Measurements from ENCODE around the gene HRH2.
A peak's percentile ranks its signal among the peaks of the same experiment; 100 is the strongest.
"Not testable (repeated sequence)": the region's sequence is repeated elsewhere in the genome, so short reads cannot be mapped to it uniquely, and the experiment has no call there.

HRH2 gene

DNA sequence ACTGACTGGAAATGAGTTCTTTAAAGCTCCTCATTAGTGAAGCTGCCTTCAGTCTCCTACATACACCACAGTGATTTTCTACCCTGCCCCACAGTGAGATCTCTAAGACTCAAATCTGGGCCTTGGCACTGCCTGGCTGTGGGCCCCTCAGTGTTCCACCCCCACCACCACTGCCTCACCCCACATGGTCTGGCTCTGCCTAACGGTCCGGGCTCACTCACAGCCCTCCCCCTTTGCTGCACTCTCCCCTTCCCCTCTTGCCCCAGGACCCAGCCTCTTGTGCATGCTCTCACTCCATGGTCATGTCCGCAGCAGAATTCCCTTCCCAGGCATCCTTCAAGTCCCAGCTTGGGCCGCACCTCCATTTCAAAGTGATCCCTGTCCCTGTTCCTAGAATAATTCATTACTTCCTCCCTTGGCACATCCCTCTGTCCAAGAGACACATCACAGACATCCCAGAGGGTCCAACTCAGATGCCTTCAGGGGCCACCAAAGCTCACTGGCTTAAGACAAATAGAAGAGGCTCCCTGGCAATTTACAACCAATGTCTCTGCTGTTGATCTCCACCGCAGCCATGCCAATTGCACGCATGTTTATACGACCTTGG, 56.7 kb downstream of the HRH2 start:
- DNase-seq (ENCODE audit: low read depth): no peak

GRCh38 chr5:175715627-175716522, 58.0 kb downstream of the HRH2 start:
- DNase-seq (ENCODE audit: low read depth): no peak

GRCh38 chr5:175717837-175718236, 60.0 kb downstream of the HRH2 start:
- no peak for DNase-seq (ENCODE audit: low read depth)

DNA sequence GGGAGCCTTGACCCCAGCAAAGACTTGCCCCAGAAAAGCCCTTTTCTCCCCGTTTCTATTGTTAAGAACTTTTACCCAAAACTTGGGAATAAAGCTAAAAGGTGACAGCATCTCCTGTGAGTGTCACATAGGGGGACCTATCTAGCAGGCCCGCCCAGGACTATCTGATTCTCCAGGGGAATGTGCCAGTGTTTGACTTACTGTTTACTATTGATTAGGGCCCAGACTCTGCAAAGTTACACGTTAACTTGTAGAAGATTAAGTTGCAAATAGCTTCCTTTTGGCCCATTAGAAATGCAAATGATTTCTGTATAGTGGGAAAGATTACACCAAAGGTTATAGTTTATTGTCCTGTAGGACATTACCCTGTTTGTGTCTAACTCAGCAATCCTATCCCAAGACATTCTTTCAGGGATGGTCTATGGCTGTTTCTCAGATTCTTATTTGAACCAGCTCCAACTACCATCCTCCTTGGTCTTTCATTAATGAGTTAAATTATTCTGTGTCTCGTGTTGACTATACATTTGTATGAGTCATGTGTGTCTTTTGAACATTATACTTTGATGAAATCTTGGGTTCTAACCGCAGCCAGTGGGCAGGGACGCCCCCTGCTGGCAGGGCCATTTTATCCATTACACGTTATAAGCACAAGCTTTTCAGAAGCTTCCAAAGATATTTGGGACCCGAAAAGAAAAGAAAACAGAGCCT, 60.7 kb downstream of the HRH2 start:
- no peak for DNase-seq (ENCODE audit: low read depth)

- DNase-seq (ENCODE audit: low read depth): not testable (repeated sequence)
Observed at GRCh38 chr5:175719109-175719432, 61.2 kb downstream of the HRH2 start.

GRCh38 chr5:175724314-175725275, 66.7 kb downstream of the HRH2 start:
- no peak for DNase-seq (ENCODE audit: low read depth)

DNA sequence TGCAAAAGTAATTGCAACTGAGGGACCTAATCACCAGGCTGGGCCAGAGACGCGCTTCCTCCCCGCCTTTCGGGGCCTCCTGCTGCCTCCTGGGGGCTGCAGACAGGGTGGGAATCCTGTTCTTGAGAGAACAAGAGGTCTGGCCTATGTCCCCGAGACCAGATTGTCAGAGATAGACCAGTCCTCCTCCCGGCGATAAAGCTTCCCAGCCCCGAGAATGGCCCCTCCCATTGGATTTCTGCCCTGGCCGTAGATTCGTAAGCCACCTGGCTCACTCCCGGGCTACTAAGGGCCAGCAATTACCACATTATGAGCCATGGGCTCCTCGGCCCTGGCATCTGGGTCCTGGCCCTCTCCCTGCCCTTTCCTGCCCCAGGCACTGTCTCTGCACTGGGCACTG, 70.4 kb downstream of the HRH2 start:
- DNase-seq (ENCODE audit: low read depth): no peak

GRCh38 chr5:175728885-175729828, 71.3 kb downstream of the HRH2 start:
- no peak for DNase-seq (ENCODE audit: low read depth)

DNA sequence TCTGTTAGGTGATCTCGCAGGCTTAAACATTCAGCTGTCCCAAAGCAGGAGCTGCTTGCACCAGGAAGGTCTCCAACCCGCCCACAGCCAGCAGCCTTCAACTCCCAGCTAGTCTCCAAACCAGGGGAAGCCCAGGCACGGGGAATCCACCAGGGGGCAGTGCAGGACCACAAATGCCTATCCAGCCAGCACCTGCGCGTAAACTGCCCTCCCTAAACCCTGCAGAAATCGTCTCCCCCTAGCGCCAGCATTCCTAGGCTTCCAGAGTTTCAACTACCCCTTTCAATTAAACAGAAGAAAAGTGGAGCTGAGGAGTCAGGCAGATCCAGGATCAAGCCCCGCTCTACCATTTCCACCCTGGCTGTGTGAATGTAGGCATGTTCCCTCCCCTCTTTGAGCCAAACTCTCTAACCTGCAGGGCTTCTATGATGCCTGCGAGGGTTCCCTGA, 72.0 kb downstream of the HRH2 start:
- peak; percentile 20 for DNase-seq (ENCODE audit: low read depth)

GRCh38 chr5:175731172-175731571, 73.3 kb downstream of the HRH2 start:
- no peak for DNase-seq (ENCODE audit: low read depth)

DNA sequence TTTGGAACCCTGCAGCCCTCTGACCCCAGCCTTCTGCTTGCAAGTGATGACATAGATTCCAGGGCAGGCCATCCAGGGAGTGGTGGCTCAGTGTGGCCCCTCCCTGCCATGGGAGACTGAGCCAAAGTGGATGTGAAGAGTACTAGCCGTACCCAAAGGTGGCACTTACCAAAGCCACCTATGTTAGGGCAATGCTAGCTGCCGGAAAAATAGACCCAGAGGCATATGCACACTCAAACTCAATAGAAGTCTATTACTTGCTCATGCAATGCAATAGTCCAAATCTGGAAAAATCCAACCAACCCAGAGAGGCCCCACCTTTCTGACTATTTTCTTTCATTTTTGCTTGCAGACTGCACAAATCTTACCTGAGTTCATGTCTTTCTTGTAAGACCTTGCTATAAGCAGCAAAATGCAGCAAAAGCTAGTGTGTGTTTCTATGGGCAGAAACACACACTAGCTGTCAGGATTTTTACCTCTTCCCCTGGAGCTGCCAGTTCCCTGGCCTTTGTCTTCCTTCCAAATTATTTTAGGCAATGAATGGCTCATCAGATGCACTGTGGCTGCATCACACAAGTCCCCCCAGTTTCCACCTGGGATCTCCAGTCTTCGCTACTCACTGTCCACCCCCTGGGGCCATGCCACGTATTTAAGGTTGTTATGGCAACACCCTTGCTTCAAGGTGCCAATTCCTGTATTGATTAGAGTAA, 74.0 kb downstream of the HRH2 start:
- DNase-seq (ENCODE audit: low read depth): no peak

DNA sequence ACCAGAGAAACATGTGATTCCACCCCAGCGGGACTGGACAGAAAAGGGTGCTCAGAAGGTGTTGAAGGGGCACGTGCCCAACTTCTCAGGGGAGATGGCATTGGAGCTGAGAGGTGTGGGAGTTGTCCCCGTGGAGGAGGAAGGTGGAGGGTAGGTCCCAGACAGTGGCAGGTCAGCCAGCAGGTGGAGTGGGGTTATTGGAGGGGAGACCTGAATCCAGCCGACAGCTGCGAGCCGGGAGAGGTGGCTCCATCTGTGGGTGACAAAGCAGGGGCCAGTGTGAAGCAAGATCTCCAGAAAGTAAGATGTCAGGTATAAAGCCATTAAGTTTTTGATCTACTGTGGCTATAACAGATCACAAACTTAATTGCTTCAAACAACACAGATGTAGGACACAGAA, 75.1 kb downstream of the HRH2 start:
- no peak for DNase-seq (ENCODE audit: low read depth)

DNA sequence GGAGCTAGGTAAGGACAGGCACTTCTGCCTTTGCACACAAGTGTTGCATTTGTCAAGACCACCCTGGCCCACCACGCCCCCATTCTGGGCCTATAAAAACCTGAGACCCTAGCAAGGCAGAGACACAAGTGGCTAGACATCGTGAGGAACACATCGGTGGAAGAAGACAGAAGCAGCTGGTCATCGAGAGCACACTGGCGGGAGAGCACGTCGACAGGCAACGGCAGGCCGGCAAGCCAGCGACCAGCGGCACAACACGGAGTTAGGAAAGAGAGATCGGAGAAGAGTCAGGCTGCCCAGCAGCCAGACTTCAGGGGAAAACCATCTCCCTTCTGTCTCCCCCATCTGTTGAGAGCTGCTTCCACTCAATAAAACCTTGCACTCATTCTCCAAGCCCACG, 76.1 kb downstream of the HRH2 start:
- no peak for DNase-seq (ENCODE audit: low read depth)

DNA sequence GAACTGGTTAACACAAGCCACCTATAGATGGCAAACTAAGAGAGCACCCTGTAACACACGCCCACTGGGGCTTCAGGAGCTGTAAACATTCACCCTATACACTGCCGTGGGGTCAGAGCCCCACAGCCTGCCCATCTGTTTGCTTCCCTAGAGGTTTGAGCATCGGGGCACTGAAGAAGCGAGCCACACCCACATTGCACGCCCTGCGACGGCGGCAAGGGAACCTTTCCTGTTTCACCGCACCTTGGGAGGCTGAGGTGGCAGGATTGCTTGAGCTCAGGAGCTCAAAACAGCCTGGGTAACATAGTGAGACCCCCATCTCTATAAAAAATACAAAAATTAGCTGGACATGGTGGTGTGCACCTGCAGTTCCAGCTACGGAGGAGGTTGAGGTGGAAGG, 76.6 kb downstream of the HRH2 start:
- no peak for DNase-seq (ENCODE audit: low read depth)

DNA sequence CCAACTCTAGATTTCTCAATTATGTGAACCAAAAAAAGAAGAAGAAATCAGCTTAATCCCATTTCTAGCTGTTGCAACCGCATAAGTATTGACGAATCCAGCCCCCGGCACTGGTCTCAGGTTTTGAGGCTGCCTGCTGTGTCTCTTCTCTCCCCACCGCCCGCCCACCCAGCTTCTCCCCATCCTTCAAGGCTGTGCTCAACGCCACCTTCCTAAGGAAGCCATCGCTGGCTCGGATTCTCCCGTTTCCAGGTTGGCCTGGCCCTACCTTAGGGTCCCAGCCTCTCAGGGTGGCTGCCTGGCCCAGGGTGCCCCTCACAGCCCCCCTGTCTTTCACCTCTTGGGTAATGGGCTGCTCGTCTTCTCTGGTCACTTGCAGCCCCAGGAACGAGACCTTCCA, 77.8 kb downstream of the HRH2 start:
- DNase-seq (ENCODE audit: low read depth): no peak

DNA sequence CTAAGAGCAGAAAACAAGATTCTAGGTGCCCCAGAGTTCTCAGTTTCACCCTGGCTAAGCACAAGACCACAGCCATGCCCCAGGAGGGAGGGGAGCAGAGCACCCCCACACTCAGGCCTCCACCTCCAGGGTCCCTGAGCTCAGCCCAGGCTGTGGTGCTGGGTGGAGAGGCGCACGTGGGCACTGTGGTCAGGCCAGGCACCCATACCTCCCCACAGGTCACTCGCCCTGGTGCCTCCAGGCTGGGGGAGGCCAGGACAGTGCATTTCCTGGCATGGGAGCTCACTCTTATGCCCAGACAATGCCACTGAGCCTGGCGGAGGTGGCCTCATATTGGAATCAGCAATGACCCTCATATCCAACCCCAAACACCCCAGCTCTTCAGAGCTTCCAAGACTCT, 78.8 kb downstream of the HRH2 start:
- no peak for DNase-seq (ENCODE audit: low read depth)

GRCh38 chr5:175737481-175737880, 79.6 kb downstream of the HRH2 start:
- no peak for DNase-seq (ENCODE audit: low read depth)

- no peak for DNase-seq (ENCODE audit: low read depth)
Observed at GRCh38 chr5:175738126-175738525, 80.3 kb downstream of the HRH2 start.

DNA sequence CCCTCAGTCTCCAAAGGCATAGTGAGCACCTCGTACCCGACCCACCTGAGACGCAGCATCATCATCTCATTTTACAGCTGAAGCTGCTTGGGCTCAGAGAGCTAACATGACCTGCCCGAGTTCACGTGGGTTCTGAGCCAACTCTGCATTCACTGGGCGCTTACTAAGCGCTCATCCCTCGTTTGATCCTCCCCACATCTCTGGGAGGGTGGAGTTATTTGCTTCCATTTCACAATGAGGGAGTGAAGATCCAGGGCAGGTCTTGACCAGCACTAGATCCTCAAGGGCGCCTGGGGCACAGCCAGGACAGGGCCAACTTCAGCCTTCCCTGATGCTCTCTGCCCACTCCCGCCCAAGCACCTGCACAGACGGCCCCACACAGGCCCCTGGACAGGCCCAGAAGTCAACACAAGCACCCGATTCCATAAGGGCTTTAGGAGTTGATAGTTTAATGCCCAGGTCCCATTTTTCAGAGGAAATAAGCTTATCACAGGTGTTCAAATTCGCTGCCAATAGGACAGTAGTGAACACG, 80.8 kb downstream of the HRH2 start:
- DNase-seq (ENCODE audit: low read depth): no peak

- DNase-seq (ENCODE audit: low read depth): no peak
Observed at GRCh38 chr5:175740014-175740413, 82.1 kb downstream of the HRH2 start.
